ENCODE results near the gene BMI1. TPM values are rescaled to one million over a fixed set of nuclear protein-coding genes. Genes with fewer than 3 reads are reported as not detected.

Gene BMI1
- total RNA-seq (2022; extraction: Qiagen RNA extraction; ENCODE audit: low read depth), result 26.5 to 36.6 TPM (median 32.8 TPM) in 5 replicates

GRCh38 chr10:22320591-22321155 lies at the start of gene BMI1:
BMI1 (plus strand) TSS chr10:22321099; CDS start chr10:22326450, 5,351 bp downstream.

DNA sequence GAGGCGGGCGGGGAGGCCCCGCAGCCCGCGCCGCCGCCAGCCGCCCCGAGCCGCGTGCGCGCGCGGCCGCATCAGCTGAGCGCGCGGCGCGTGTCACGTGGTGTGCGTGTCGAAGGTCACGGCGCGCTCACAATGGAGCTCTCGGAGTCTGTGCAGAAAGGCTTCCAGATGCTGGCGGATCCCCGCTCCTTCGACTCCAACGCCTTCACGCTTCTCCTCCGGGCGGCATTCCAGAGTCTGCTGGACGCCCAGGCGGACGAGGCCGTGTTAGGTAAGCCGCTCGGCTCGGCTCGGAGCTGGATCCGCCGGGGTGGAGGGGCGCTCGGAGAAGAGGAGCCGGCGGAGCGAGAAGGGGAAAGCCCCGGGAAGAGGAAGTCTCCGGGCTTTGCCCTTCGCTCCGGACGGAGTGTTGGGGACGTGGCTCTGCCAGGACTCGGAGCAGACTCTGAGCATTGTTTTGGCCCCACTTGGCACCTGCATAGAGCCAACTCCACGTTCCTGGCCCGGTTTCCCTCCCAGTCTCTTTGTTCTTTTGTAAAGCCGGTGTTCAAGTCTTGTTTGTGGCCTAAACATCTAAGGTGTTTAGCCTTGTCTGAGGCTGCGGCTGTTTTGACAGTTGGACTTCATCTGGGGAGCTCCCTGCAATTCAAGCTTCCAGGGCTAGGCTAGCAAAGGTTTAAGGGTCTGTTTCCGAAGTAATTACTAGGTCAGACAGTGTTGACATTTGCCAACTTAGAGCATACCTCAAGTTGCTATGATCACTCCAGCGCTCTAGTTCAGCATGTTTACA lies 4.4 kb upstream of the BMI1 start, which contains the start of gene COMMD3:
TSS of gene COMMD3 (plus strand) at position 103 of the 790 bp plus-strand sequence. CDS start at position 133, 30 bp downstream.

DNA sequence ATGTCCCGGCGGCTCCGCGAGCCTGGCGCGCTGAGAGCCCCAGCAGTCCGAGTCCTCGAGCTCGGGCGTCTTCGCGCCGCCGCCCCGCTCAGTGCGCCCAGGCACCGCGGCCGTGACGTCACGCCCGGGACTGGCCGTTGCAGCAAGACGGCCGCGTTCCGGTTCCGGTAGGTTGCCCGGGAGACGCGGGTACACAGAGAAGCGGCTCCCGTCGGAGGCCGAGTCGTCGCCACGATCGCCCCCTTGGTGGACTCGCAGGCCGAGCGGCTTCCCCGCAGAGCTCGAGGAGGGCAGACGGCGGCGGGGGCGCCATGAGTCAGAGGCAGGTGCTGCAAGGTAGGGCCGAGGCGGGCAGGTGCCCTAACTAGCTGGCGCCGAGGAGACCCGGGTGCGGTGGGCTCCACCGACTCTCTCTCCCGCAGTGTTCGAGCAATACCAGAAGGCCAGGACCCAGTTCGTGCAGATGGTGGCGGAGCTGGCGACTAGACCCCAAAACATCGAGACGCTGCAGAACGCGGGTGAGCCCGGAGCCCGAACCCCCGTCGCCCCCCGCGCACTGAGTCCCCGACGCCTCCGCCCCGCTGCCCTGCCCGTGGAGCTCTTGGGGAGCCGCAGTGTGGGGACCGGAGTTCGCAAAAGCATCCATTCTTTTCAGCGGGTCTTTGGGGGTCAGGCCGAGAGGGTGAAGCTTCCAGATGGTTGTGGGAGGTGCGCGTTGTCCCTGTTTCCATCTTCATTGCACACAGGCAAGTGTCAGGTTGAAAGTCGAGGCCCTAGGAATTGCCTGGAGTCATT lies 24.6 kb downstream of the BMI1 start, which contains the start of gene SPAG6:
TSS of gene SPAG6 (plus strand) at position 196 of the 795 bp plus-strand sequence. CDS start at position 312, 116 bp downstream.

Other genes with a start within 250 kb of the BMI1 start
- gene EBLN1, start 103.1 kb upstream of the BMI1 start, total RNA-seq (2022; extraction: Qiagen RNA extraction; ENCODE audit: low read depth), result 0.08 TPM in 1 of 5 replicates, not detected in the others
- 48.4 to 52.2 TPM (median 49.5 TPM) in 5 replicates for gene COMMD3, start 4.7 kb upstream of the BMI1 start, total RNA-seq (2022; extraction: Qiagen RNA extraction; ENCODE audit: low read depth)
- not detected in 5 replicates for gene SPAG6, start 24.4 kb downstream of the BMI1 start, total RNA-seq (2022; extraction: Qiagen RNA extraction; ENCODE audit: low read depth)